ENCODE data around the gene PCBP2. TPM values are rescaled to one million over a fixed set of nuclear protein-coding genes. Genes with fewer than 3 reads are reported as not detected.
"Not testable (repeated sequence)": the region's sequence is repeated elsewhere in the genome, so short reads cannot be mapped to it uniquely, and the experiment has no call there.

Gene PCBP2
- total RNA-seq: 812 and 834 TPM in 2 replicates

DNA sequence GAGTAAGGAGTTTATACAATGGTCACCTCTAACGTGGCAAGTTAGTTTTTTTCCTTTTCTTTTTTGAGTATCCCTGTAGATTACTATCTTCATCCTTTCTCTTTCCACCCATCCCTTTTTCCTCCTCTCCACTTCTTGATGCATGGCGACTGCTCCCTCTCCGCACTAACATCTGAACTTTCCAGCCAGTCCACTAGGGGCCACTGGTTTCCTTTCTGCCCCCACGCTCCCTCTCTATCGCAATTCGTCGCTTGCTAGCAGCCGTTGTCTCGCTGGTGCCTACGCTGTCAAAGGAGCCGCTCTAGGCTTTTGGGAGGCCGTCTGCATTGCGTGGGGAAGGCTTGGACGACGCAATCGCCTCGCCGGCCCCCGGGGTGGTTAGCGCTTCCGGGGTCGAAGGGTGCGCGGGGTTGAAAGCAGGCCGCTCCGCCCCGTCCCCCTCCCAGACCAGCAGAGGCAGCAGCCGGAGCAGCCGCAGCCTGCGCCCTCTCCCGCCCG, at the start of gene PCBP2:
Gene PCBP2 (plus strand): TSS at position 442 of the 498 bp plus-strand sequence. CDS start 2,699 bp downstream, outside the sequence.
- intact Hi-C loops (cut with micrococcal nuclease): loop anchor here (1.0 to 5.0 kb wide), 5 partner anchors 10 to 444 kb away; partner anchors contain the start of genes EIF4B, MYG1, PFDN5 and PRR13

- intact Hi-C loops (cut with micrococcal nuclease): not testable (repeated sequence)
Measured at GRCh38 chr12:53402351-53402750, 49.6 kb upstream of the PCBP2 start.

- intact Hi-C loops (cut with micrococcal nuclease): no loop called here
Measured at GRCh38 chr12:53402871-53403270, 49.0 kb upstream of the PCBP2 start.

DNA sequence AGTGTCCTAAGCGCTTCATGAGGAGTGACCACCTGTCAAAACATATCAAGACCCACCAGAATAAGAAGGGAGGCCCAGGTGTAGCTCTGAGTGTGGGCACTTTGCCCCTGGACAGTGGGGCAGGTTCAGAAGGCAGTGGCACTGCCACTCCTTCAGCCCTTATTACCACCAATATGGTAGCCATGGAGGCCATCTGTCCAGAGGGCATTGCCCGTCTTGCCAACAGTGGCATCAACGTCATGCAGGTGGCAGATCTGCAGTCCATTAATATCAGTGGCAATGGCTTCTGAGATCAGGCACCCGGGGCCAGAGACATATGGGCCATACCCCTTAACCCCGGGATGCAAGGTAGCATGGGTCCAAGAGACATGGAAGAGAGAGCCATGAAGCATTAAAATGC, 41.0 kb upstream of the PCBP2 start:
- intact Hi-C loops (cut with micrococcal nuclease): no loop called here

DNA sequence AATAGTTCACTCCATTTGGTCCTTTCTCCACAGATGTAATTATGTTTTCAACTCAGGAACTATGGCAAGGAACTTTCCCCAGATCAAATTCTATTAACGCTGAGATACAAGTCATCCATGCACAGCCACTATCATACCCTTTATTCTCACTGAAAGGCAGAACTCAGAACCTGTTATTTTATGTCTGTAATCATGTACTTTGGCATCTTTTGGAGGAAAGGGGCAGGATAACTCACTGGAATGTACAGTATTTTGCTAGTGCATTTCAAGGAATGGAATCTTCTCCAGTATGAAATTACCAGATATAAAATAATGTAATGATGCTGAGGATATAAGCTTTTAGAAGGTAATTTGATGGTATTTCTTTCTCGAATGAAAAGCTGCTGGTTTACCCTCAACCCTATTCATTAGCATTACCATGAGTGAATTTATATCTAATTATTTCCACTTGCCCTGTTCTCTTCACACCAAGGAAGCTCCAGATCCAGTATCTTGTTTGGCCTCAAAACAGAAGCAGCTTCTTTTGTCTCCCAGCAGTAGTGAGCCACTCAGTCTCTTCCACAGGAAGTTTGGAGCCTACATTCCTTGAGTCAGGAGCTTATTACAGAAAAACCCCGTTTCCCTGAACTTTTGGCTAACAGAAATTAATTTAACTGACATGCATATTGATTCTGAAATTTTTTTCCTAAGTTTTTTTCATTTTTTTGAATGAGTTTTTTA, 38.3 kb upstream of the PCBP2 start:
- intact Hi-C loops (cut with micrococcal nuclease): no loop called here

DNA sequence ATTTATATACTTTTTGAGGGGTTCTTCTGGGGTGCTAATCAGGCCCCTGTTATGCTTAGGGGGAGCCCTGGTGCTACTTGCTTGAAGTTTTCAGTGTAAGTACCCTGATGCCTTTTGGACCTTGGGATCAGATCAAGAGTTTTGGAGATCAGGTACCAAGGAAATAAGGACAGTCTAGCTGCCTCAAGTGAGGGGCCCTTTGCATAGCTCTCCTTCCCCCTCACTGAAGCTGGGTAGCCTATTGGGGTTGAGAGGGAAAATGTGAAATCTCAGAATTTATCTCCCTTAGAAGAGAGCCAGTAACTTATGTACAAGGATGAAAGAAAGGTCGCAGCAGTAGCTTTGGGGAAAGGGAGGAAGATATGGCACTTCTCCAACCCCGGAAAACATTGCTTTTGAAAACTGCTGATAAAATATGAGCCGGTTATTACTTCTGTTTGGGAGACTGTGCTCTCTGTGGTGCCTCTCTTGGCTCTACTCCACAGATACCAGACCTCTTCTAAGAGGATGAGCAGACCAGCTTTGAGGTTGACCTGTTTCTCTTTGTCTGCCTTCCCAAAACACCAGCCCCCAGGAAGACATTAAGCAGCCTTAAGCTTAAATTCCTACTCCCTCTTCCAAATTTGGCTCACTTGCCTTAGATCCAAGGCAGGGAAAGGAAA, 37.0 kb upstream of the PCBP2 start:
- intact Hi-C loops (cut with micrococcal nuclease): no loop called here

DNA sequence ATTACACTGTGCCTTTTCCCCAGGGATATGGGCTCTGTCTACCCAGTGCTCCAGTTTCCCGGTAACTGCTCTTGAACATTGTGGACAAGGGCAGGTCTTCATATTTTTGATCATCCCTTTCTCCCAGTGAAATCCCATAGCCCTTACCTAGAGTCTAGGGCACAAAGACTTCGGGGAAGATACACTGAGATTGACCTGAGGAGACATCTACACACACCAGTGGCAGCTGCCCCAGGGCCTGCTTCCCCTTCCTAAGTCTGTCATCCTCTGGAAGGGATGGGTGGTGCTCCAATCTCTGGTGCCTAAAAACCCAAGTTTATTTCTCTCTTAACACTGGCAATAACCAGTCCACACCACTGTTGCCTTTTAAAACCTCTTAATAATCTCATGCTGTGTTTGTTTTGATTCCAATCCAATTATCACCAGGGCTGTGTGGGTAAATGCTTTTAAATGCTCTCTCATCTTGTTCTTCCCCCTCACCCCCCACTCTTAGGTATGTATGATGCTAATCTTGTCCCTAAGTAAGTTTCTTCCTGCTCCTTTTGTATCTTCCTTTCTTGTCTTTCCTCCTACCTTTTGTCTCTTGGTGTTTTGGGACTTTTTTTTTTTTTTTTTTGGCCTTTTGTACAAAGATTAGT, 36.0 kb upstream of the PCBP2 start:
- intact Hi-C loops (cut with micrococcal nuclease): not testable (repeated sequence)

- intact Hi-C loops (cut with micrococcal nuclease): not testable (repeated sequence)
Measured at GRCh38 chr12:53417291-53417816, 34.5 kb upstream of the PCBP2 start.

- intact Hi-C loops (cut with micrococcal nuclease): no loop called here
Measured at GRCh38 chr12:53418221-53418620, 33.7 kb upstream of the PCBP2 start.

GRCh38 chr12:53419756-53420155, 32.1 kb upstream of the PCBP2 start:
- intact Hi-C loops (cut with micrococcal nuclease): no loop called here

DNA sequence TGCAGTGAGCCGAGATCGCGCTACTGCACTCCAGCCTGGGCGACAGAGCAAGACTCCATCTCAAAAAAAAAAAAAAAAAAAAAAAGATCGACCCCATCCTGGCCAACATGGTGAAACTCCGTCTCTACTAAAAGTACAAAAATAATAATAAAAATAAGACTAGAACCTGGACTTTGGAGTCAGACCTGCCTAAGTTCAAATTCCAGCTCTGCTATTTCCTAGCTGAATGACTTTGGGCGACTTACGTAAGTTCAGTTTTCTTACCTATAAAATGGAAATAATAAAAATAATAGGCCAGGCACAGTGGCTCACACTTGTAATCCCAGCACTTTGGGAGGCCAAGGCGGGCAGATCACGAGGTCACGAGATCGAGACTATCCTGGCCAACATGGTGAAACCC, 29.7 kb upstream of the PCBP2 start:
- intact Hi-C loops (cut with micrococcal nuclease): not testable (repeated sequence)

- intact Hi-C loops (cut with micrococcal nuclease): no loop called here
Measured at GRCh38 chr12:53423597-53423996, 28.3 kb upstream of the PCBP2 start, which contains the start of gene AMHR2. Gene AMHR2, plus strand, starts transcription at chr12:53423855. Its CDS starts 80 bp downstream, at chr12:53423935.

GRCh38 chr12:53424626-53425514, 27.0 kb upstream of the PCBP2 start:
- intact Hi-C loops (cut with micrococcal nuclease): no loop called here

DNA sequence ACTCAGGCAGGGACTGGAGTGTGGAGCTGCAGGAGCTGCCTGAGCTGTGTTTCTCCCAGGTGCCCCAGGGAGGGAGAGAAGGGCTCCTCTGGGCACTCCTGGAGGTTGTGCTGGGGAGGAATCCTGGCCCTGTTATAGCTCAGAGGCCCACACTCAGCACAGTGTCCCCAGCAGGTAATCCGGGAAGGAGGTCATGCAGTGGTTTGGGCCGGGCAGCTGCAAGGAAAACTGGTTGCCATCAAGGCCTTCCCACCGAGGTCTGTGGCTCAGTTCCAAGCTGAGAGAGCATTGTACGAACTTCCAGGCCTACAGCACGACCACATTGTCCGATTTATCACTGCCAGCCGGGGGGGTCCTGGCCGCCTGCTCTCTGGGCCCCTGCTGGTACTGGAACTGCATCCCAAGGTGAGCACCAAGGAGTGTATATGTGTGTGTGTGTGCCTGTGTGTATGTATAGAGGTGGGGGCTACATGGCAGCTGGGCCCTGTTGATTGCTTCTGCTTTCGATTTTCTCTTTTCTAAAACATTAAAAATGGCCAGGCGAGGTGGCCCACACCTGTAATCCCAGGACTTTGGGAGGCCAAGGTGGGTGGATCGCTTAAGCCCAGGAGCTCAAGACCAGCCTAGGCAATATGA, 26.3 kb upstream of the PCBP2 start:
- intact Hi-C loops (cut with micrococcal nuclease): no loop called here

- intact Hi-C loops (cut with micrococcal nuclease): no loop called here
Measured at GRCh38 chr12:53427905-53428594, 23.9 kb upstream of the PCBP2 start.

DNA sequence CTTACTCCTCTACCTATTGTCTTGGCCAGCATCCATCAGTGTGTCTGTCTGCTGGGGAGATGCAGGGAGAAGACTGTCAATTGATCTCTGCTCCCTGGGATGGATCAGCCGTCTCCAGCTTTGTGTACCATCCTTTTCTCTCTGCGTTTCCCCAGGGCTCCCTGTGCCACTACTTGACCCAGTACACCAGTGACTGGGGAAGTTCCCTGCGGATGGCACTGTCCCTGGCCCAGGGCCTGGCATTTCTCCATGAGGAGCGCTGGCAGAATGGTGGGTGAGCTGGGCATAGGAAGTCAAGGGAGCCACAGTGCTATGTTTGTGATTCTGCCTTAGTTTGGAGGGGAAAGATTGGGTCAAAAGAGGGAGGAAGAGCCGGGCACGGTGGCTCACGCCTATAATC, 23.2 kb upstream of the PCBP2 start:
- intact Hi-C loops (cut with micrococcal nuclease): no loop called here

DNA sequence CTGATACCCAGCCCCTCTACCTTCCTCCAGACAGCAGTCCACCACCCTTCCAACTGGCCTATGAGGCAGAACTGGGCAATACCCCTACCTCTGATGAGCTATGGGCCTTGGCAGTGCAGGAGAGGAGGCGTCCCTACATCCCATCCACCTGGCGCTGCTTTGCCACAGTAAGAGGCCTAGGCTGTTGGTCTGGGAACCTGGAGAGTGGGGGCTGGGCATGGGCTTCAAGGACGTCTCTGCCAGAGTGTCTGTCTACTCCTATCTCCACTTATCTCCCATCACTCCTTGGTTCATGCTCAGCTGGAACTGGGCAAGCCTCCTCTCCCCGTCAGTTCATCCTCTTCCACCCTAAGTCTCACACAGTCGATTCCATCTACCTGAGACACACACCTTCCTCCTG, 21.8 kb upstream of the PCBP2 start:
- intact Hi-C loops (cut with micrococcal nuclease): no loop called here

DNA sequence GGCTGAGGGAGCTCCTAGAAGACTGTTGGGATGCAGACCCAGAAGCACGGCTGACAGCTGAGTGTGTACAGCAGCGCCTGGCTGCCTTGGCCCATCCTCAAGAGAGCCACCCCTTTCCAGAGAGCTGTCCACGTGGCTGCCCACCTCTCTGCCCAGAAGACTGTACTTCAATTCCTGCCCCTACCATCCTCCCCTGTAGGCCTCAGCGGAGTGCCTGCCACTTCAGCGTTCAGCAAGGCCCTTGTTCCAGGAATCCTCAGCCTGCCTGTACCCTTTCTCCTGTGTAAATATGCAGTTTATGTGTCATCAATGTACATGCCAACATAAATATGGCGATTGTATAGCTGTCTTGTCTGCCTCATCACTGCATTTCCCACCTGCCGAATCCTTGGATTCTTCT, 20.7 kb upstream of the PCBP2 start:
- intact Hi-C loops (cut with micrococcal nuclease): no loop called here

- intact Hi-C loops (cut with micrococcal nuclease): not testable (repeated sequence)
Measured at GRCh38 chr12:53435326-53435725, 16.6 kb upstream of the PCBP2 start.

- intact Hi-C loops (cut with micrococcal nuclease): not testable (repeated sequence)
Measured at GRCh38 chr12:53439582-53439981, 12.3 kb upstream of the PCBP2 start.
